Astrocyte (in vitro differentiated cells and primary cell): Measurements from ENCODE around the gene RPEL1.

Experiments
- CTCF ChIP-seq: IDR thresholded peaks from 2 replicates; pipeline ENCODE4 v1.5.1; 2011; ENCODE audit warnings: low read depth, mild to moderate bottlenecking, inconsistent platforms, low read length, moderate library complexity; ENCODE audit not compliant: insufficient read depth
- EZH2 ChIP-seq: IDR thresholded peaks from 2 replicates; pipeline ENCODE4 v1.6.1; 2012; ENCODE audit warnings: mild to moderate bottlenecking, low read length, inconsistent platforms; ENCODE audit not compliant: insufficient read depth

DNA sequence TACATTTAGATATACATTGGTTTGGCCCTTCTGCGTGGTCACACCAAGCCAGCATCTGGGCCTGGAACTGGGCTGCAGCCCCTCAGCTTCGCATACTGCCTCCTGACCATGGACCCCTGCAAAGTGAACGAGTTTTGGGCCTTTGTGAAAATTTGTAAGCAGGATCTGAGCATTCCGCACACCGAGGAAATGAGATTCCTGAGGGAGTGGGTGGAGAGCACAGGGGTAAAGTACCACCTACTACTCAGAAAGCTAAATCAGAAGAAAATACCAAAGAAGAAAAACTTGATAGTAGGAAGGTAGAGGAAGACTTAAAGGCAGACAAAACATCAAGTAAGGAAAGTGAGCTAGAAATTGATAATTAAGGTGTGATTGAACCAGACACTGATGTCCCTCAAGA, 30.1 kb upstream of the RPEL1 start:
- no peak for TF ChIP-seq CTCF
- TF ChIP-seq EZH2 = no peak
